Chondrocyte (in vitro differentiated cells): Measurements from ENCODE around the gene GMNN. TPM values are rescaled to one million over a fixed set of nuclear protein-coding genes. Genes with fewer than 3 reads are reported as not detected.

Source experiments
- DNase-seq: peaks from one replicate; pipeline ENCODE4 v3.0.0; 2021; ENCODE audit warnings: mixed read lengths, low spot score
- H3K27ac Mint-ChIP-seq: one replicate; pipeline ENCODE4 v1.8.0; 2021; ENCODE audit warnings: mild to moderate bottlenecking, moderate library complexity, mixed read lengths; ENCODE audit not compliant: unreplicated experiment
- H3K27me3 Mint-ChIP-seq: 2 replicates; pipeline ENCODE4 v1.8.0; 2021; ENCODE audit warnings: low read depth, mixed read lengths
- H3K36me3 Mint-ChIP-seq: 2 replicates; pipeline ENCODE4 v1.8.0; 2021; ENCODE audit warnings: low read depth, mixed read lengths
- H3K4me1 Mint-ChIP-seq: 2 replicates; pipeline ENCODE4 v1.8.0; 2021; ENCODE audit warnings: low read depth, mild to moderate bottlenecking, mixed read lengths
- H3K4me3 Mint-ChIP-seq: one replicate; pipeline ENCODE4 v1.8.0; 2021; ENCODE audit warnings: mild to moderate bottlenecking, moderate library complexity, mixed read lengths; ENCODE audit not compliant: unreplicated experiment
- H3K9me3 Mint-ChIP-seq: 2 replicates; pipeline ENCODE4 v1.8.0; 2021; ENCODE audit warnings: low read depth, mixed read lengths
- CTCF ChIP-seq: fragments of 200-600 bp; sonication (generic); IDR thresholded peaks from 2 replicates; pipeline ENCODE4 v1.5.0; 2021; ENCODE audit warnings: antibody characterized with exemption, mild to moderate bottlenecking, moderate library complexity
- total RNA-seq: library from RNA; stranded (reverse); gene quantifications from 3 replicates; pipeline ENCODE4 v1.2.1, GENCODE V29; 2021

The GMNN gene
- total RNA-seq, 1 donor from 2014 or later, result 13.6 TPM

DNA sequence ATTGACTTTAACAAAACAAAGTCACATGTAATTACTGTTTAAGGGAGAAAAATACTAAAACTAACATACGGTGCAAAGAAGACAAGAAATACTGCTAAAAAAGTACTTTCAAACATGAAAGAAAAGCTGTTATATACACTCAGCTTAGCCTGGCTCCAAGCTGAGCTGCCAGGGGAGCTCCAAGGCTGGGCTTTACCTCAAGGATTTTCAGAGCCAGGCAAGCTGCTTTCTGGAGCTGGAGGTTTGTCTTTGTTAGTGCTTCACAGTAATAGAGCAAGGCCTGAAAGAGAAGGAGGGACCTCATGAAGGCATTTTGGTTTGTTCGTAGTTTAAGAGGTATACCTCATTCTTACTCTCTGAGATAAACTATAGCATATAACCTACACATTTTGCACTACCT lies 43.6 kb downstream of the GMNN start:
- Mint-ChIP-seq H3K9me3 (no peaks in the 10 kb centered on the region), H3K4me1 (no peaks in the 10 kb centered on the region), H3K36me3 (no peaks in the 10 kb centered on the region), H3K27ac (no peak overlapping the region), H3K27me3 (no peaks in the 10 kb centered on the region), H3K4me3 (no peak overlapping the region)
- no peak for DNase-seq
- no peak for TF ChIP-seq CTCF

GRCh38 chr6:24821860-24822444 lies 47.2 kb downstream of the GMNN start:
- H3K4me3 Mint-ChIP-seq, result no peak overlapping the region
- no peak for TF ChIP-seq CTCF
- no peak for DNase-seq
- no peaks in the 10 kb centered on the region for H3K9me3 Mint-ChIP-seq
- H3K27me3 Mint-ChIP-seq, result no peaks in the 10 kb centered on the region
- peaks cover 10% of the 10 kb centered on the region for H3K4me1 Mint-ChIP-seq
- H3K36me3 Mint-ChIP-seq, result no peaks in the 10 kb centered on the region
- no peak overlapping the region for H3K27ac Mint-ChIP-seq

GRCh38 chr6:24822696-24823095 lies 48.0 kb downstream of the GMNN start:
- Mint-ChIP-seq H3K4me3 (no peak overlapping the region), H3K27ac (no peak overlapping the region), H3K4me1 (peaks cover 10% of the 10 kb centered on the region), H3K9me3 (no peaks in the 10 kb centered on the region), H3K36me3 (no peaks in the 10 kb centered on the region), H3K27me3 (no peaks in the 10 kb centered on the region)
- TF ChIP-seq CTCF, result no peak
- DNase-seq, result no peak

DNA sequence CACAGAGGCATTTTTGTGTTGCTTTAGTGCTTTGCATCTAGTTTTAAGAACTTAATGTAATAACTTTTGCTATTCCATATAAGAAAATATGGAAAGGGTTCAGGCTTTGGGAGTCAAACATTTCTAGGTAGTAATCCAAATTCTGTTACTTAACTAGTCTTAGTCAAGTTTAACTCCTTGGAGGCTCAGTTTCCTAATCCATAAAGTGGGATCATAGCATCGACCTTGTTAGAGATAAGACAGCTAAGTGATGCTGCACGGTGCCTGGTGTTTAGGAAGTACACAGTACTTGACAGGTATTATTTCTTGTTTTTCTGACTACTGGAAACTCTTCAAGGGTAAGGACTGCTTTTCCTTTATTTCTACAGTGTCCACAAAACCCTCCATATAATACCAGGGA lies 48.4 kb downstream of the GMNN start:
- DNase-seq, result no peak
- Mint-ChIP-seq H3K9me3 (no peaks in the 10 kb centered on the region), H3K4me1 (peaks cover 10% of the 10 kb centered on the region), H3K27me3 (no peaks in the 10 kb centered on the region), H3K36me3 (no peaks in the 10 kb centered on the region), H3K27ac (no peak overlapping the region), H3K4me3 (no peak overlapping the region)
- TF ChIP-seq CTCF, result no peak

DNA sequence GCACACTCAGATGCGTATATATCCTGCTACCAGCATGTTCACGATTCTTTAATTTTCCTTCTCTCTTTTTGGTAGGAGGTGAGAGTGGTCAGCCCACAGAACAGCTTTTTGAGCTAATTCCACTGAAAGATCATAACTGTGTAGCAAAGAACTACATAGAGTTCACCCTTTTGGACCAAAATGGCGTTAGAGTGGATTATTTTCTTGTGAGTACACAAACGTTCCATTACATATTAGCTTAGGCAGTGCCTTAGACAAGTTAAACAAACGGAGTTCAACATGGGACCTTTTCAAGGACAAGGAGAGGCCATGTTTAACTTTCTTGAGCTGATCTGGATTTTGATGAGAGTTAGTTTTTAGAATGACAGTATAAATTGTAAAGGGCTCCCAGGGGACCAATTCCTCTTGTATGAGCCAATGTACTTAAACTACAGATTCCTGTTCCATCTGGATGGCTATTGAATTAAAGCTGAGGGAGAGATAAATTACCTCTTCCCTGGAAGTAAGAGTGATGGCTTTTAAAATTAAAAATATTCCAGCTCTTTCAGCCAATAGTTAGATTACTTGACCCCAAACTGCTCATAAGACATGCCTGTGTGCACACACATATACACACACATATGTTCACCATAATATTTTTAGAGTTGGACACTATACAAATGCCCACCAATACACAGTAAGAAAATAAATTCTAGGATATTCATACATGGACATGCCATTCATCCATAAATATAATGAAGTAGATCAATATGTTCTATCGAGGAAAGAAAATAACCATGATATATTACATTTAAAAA lies 49.6 kb downstream of the GMNN start:
- TF ChIP-seq CTCF, result no peak
- Mint-ChIP-seq H3K36me3 (no peaks in the 10 kb centered on the region), H3K27ac (peak overlapping the region; percentile 69), H3K27me3 (no peaks in the 10 kb centered on the region), H3K4me1 (peaks cover 10% of the 10 kb centered on the region), H3K9me3 (no peaks in the 10 kb centered on the region), H3K4me3 (no peak overlapping the region)
- no peak for DNase-seq
